HepG2 (cell line): ENCODE data around the gene CACNG4. TPM values are rescaled to one million over a fixed set of nuclear protein-coding genes. Genes with fewer than 3 reads are reported as not detected.

ENCODE experiments used
- ATAC-seq: fragments of 200-7000 bp; cut with Tn5 transposase; 3 replicates; pipeline ENCODE4 v1.9.1; 2020; ENCODE audit warnings: mild to moderate bottlenecking, moderate library complexity
- BruUV-seq: library from RNA; stranded (reverse); fragments of 400-500 nt; replicated peaks from 2 replicates; lab custom pipeline; 2021; lab: Mats Ljungman, UMichigan
- CTCF ChIA-PET: fragments of 300-600 bp; formaldehyde crosslinking; extraction: SDS; loops from one replicate; lab custom pipeline; 2021; ENCODE audit warnings: low total read pairs, inconsistent platforms, low intra/inter-chr PET ratio; lab: Yijun Ruan, JAX
- POLR2A ChIA-PET: fragments of 350-600 bp; sonication (Branson Sonifier 250); formaldehyde crosslinking; loops from one replicate; lab custom pipeline; 2020; ENCODE audit warnings: antibody characterized with exemption, inconsistent platforms; lab: Yijun Ruan, JAX
- DNase-seq: peaks from one replicate; pipeline ENCODE4 v3.0.0-alpha.2; 2015; ENCODE audit warnings: low spot score
- FAIRE-seq: peaks from 3 replicates; lab custom pipeline; 2011; peaks lifted over from hg19 to GRCh38; lab: Jason Lieb, UNC
- H2AFZ ChIP-seq: one replicate; pipeline ENCODE4 v1.6.1; 2011; ENCODE audit warnings: low read length, inconsistent platforms
- H3K27ac ChIP-seq: fragments of 300-600 bp; 3 replicates; pipeline ENCODE4 v1.8.0; 2011; ENCODE audit warnings: mixed run types, mild to moderate bottlenecking, mixed read lengths, low read length, inconsistent platforms; ENCODE audit not compliant: insufficient read depth; ENCODE audit errors: extremely low read length
- H3K27me3 ChIP-seq, 2 experiments: fragments of 200-600 bp in 1 of 2; 2 replicates in 1 of 2; 3 replicates in 1 of 2; pipeline versions ENCODE4 v1.6.0 to v1.8.0; 2011; ENCODE audit warnings: low read length in 2 of 2, mild to moderate bottlenecking in 2 of 2, moderate library complexity in 2 of 2, inconsistent platforms in 1 of 2; ENCODE audit not compliant: insufficient read depth in 2 of 2, control insufficient read depth in 1 of 2
- H3K36me3 ChIP-seq, 2 experiments: fragments of 200-600 bp in 1 of 2; replicated peaks in 1 of 2; 2 replicates in 1 of 2; 3 replicates in 1 of 2; pipeline versions ENCODE4 v1.5.1 to v1.8.0; 2011; ENCODE audit warnings: low read length in 2 of 2, inconsistent platforms in 1 of 2; ENCODE audit not compliant: insufficient read depth in 2 of 2, control insufficient read depth in 1 of 2
- H3K4me1 ChIP-seq: 2 replicates; pipeline ENCODE4 v1.5.1; 2012; ENCODE audit warnings: low read length, inconsistent platforms; ENCODE audit not compliant: insufficient read depth
- H3K4me2 ChIP-seq: 2 replicates; pipeline ENCODE4 v1.6.0; 2011; ENCODE audit warnings: low read depth, low read length, inconsistent platforms
- H3K4me3 ChIP-seq, 3 experiments: fragments of 200-600 bp in 1 of 3; sonication (generic), shearing (Covaris generic) in 1 of 3; replicated peaks in 1 of 3; 2 replicates each; pipeline ENCODE4 v1.5.1; 2011 to 2016; ENCODE audit warnings: low read length in 3 of 3, inconsistent platforms in 2 of 3, low read depth in 2 of 3, mild to moderate bottlenecking in 2 of 3, control low read depth in 1 of 3, mixed read lengths in 1 of 3; ENCODE audit not compliant: insufficient read depth in 1 of 3
- H3K79me2 ChIP-seq: one replicate; pipeline ENCODE4 v1.6.1; 2011; ENCODE audit warnings: low read length, inconsistent platforms; ENCODE audit not compliant: insufficient read depth
- H3K9ac ChIP-seq: 2 replicates; pipeline ENCODE4 v1.6.0; 2011; ENCODE audit warnings: mild to moderate bottlenecking, low read depth, low read length, inconsistent platforms; ENCODE audit not compliant: insufficient read depth
- H3K9me3 ChIP-seq: 2 replicates; pipeline ENCODE4 v1.5.1; 2012; ENCODE audit warnings: mild to moderate bottlenecking, low read length
- H4K20me1 ChIP-seq: 2 replicates; pipeline ENCODE4 v1.6.0; 2011; ENCODE audit warnings: inconsistent platforms, mild to moderate bottlenecking, low read length, moderate library complexity; ENCODE audit not compliant: insufficient read depth
- ARNTL ChIP-seq: sonication (generic); formaldehyde crosslinking; IDR thresholded peaks from 2 replicates; pipeline ENCODE4 v1.4.0; 2020; ENCODE audit warnings: mild to moderate bottlenecking, missing genetic modification reagents
- PAXIP1 ChIP-seq: sonication (generic); formaldehyde crosslinking; conservative IDR thresholded peaks from 2 replicates; pipeline ENCODE4 v1.4.0; 2020; ENCODE audit warnings: mild to moderate bottlenecking, missing genetic modification reagents, moderate library complexity
- RBM22 ChIP-seq: fragments of 200-400 bp; formaldehyde crosslinking; optimal IDR thresholded peaks from 2 replicates; pipeline ENCODE3; 2017; ENCODE audit warnings: mild to moderate bottlenecking, low read length, moderate library complexity
- SMAD1 ChIP-seq: sonication (generic); formaldehyde crosslinking; IDR thresholded peaks from 2 replicates; pipeline ENCODE4 v1.4.0; 2020; ENCODE audit warnings: missing genetic modification reagents, low read depth, mild to moderate bottlenecking, borderline replicate concordance
- SNAI1 ChIP-seq: sonication (generic); formaldehyde crosslinking; IDR thresholded peaks from 2 replicates; pipeline ENCODE4 v1.5.0; 2020; ENCODE audit warnings: mild to moderate bottlenecking, missing genetic modification reagents, borderline replicate concordance
- SRSF4 ChIP-seq: fragments of 200-400 bp; formaldehyde crosslinking; IDR thresholded peaks from one replicate; pipeline ENCODE4 v1.6.1; 2018; ENCODE audit warnings: mild to moderate bottlenecking, low read depth, low read length, moderate library complexity; ENCODE audit not compliant: poor library complexity, severe bottlenecking
- STAT5B ChIP-seq: sonication (generic); formaldehyde crosslinking; IDR thresholded peaks from 2 replicates; pipeline ENCODE4 v1.4.0; 2020; ENCODE audit warnings: missing genetic modification reagents
- ZNF10 ChIP-seq: sonication (generic); formaldehyde crosslinking; IDR thresholded peaks from 2 replicates; pipeline ENCODE4 v1.4.0; 2020; ENCODE audit warnings: mild to moderate bottlenecking, low read depth, missing genetic modification reagents, borderline replicate concordance
- ZNF326 ChIP-seq: sonication (generic); formaldehyde crosslinking; IDR thresholded peaks from 2 replicates; pipeline ENCODE4 v1.4.0; 2020; ENCODE audit warnings: missing genetic modification reagents, borderline replicate concordance
- ZNF383 ChIP-seq: sonication (generic); formaldehyde crosslinking; IDR thresholded peaks from 2 replicates; pipeline ENCODE4 v1.4.0; 2020; ENCODE audit warnings: missing genetic modification reagents, mild to moderate bottlenecking, borderline replicate concordance
- ZNF562 ChIP-seq: sonication (generic); formaldehyde crosslinking; IDR thresholded peaks from 2 replicates; pipeline ENCODE4 v1.8.0; 2022; ENCODE audit warnings: missing genetic modification reagents, borderline replicate concordance
- WGBS: methylation state at CpG from one replicate; pipeline ENCODE4 v1.1.6; 2017; ENCODE audit warnings: low lambda C conversion rate; 5-methylcytosine and 5-hydroxymethylcytosine counted together
- in situ Hi-C: cut with HindIII; loops from 2 replicates; pipeline ENCODE4 v1.10.0; 2017; ENCODE audit warnings: low pct_unique_long_range_greater_than_20kb; ENCODE audit not compliant: extremely low pct_ligation_motif_present
- intact Hi-C: fragments of 100-400 bp; cut with micrococcal nuclease; formaldehyde crosslinking; loops from one replicate; pipeline ENCODE4 v1.10.0; 2022; ENCODE audit not compliant: unreplicated experiment
- polyA plus RNA-seq, 8 experiments: library from polyadenylated mRNA; depleted of rRNA in 3 of 8; stranded (reverse) in 7 of 8; unstranded in 1 of 8; fragments of >200 nt; fragmentation: Illumina TruSeq in 4 of 8; extraction: Trizol in 4 of 8; gene quantifications; 2 replicates each; pipeline versions ENCODE4 v1.2.1 to v1.2.3, GENCODE V29; 2011 to 2016; ENCODE audit warnings: low read depth in 4 of 8, missing spikeins in 1 of 8, mixed read lengths in 1 of 8; ENCODE audit not compliant: insufficient read depth in 1 of 8
- total RNA-seq, 5 experiments: library from RNA; depleted of rRNA; stranded (reverse); fragments of >200 nt; fragmentation: Illumina TruSeq; extraction: Trizol; gene quantifications; 2 replicates each; pipeline ENCODE4 v1.2.3, GENCODE V29; 2016; ENCODE audit warnings: low read depth in 1 of 5
- TF ChIP-seq, protein P1 (sequence below): sonication (generic); formaldehyde crosslinking; IDR thresholded peaks from 2 replicates; pipeline ENCODE4 v1.5.0; 2020; ENCODE audit warnings: mild to moderate bottlenecking, missing genetic modification reagents
- TF ChIP-seq, protein P2 (sequence below): sonication (generic); formaldehyde crosslinking; IDR thresholded peaks from 2 replicates; pipeline ENCODE4 v1.5.0; 2020; ENCODE audit warnings: mild to moderate bottlenecking, missing genetic modification reagents

Gene CACNG4
- total and polyA plus RNA-seq, 2 of the 13 experiments (the other 11 are each of a cell fraction or from before 2014, with no cell fraction given) = 0.09 TPM

- no peak for TF ChIP-seq PAXIP1 (CRISPR knock-in tag)
Measured at GRCh38 chr17:66966298-66966697, 1.8 kb downstream of the CACNG4 start (continued).

GRCh38 chr17:66966704-66967418, 2.4 kb downstream of the CACNG4 start:
- BruUV-seq = no TSS peak
- POLR2A ChIA-PET = no interaction called here
- in situ Hi-C loops (no loop called here), intact Hi-C loops (loop anchor here (5.0 kb wide), 1 partner anchor 1965 kb away; no protein-coding TSS in a partner anchor)
- no peaks in the 10 kb centered on the region for H3K9me3 ChIP-seq
- FAIRE-seq = no peak
- no peak overlapping the region for H3K4me2 ChIP-seq
- no peaks in the 10 kb centered on the region for H3K36me3 ChIP-seq
- H2AFZ ChIP-seq = no peak overlapping the region
- CTCF ChIA-PET = no interaction called here
- no peak for DNase-seq
- H3K9ac ChIP-seq = no peak overlapping the region
- H3K4me1 ChIP-seq = peaks cover 8% of the 10 kb centered on the region; the same call in 1 of the 2 replicates
- no peak overlapping the region for H3K27ac ChIP-seq
- H3K27me3 ChIP-seq = peaks cover 9 to 83% of the 10 kb centered on the region in 2 experiments; a peak in 4 of 5 replicates
- whole genome bisulfite sequencing = 26% methylated on average over 8 of the region's 9 CpGs
- no peak overlapping the region for H3K4me3 ChIP-seq
- no peak for ATAC-seq
- no peaks in the 10 kb centered on the region for H4K20me1 ChIP-seq
- H3K79me2 ChIP-seq = no peaks in the 10 kb centered on the region
- TF ChIP-seq ZNF326 (CRISPR knock-in tag) (no peak), SMAD1 (CRISPR knock-in tag) (no peak), ARNTL (no peak), ZNF10 (no peak), SRSF4 (no peak), ZNF562 (no peak), STAT5B (CRISPR knock-in tag) (no peak), ZNF383 (CRISPR knock-in tag) (no peak), RBM22 (no peak), SNAI1 (CRISPR knock-in tag) (no peak)
- TF ChIP-seq, protein P1, sequence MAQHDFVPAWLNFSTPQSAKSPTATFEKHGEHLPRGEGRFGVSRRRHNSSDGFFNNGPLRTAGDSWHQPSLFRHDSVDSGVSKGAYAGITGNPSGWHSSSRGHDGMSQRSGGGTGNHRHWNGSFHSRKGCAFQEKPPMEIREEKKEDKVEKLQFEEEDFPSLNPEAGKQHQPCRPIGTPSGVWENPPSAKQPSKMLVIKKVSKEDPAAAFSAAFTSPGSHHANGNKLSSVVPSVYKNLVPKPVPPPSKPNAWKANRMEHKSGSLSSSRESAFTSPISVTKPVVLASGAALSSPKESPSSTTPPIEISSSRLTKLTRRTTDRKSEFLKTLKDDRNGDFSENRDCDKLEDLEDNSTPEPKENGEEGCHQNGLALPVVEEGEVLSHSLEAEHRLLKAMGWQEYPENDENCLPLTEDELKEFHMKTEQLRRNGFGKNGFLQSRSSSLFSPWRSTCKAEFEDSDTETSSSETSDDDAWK (CRISPR knock-in tag) = no peak
- TF ChIP-seq, protein P2, sequence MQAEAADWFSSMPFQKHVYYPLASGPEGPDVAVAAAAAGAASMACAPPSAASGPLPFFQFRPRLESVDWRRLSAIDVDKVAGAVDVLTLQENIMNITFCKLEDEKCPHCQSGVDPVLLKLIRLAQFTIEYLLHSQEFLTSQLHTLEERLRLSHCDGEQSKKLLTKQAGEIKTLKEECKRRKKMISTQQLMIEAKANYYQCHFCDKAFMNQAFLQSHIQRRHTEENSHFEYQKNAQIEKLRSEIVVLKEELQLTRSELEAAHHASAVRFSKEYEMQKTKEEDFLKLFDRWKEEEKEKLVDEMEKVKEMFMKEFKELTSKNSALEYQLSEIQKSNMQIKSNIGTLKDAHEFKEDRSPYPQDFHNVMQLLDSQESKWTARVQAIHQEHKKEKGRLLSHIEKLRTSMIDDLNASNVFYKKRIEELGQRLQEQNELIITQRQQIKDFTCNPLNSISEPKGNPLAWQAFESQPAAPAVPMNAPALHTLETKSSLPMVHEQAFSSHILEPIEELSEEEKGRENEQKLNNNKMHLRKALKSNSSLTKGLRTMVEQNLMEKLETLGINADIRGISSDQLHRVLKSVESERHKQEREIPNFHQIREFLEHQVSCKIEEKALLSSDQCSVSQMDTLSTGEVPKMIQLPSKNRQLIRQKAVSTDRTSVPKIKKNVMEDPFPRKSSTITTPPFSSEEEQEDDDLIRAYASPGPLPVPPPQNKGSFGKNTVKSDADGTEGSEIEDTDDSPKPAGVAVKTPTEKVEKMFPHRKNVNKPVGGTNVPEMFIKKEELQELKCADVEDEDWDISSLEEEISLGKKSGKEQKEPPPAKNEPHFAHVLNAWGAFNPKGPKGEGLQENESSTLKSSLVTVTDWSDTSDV (CRISPR knock-in tag) = no peak
